Activated naive CD4-positive, alpha-beta T cell (primary cell): ENCODE measurements around the gene DEXI.
"Not testable (repeated sequence)": the region's sequence is repeated elsewhere in the genome, so short reads cannot be mapped to it uniquely, and the experiment has no call there.

Experiments used
- DNase-seq, 4 experiments: peaks; one replicate each; lab custom pipeline; 2025; lab: John Stamatoyannopoulos, UW

The DEXI gene

DNA sequence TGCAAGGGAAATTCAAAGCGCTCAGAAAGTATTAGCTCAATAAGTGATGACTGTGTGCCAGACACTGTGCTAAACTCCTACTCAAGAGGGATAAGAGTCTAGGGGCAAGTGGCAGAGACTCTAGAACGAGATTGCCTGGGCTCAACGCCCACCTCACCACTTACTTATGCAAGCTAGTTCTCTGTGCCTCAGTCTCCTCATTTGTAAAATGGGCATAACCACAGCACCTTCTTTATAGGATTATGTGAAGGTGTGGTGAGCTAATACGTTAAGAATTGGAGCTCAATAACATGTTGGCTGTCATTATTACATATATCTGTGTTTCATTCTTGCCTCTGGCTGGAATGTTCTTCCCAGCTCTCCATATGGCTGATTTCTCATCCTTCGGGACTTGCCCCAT lies 15.4 kb downstream of the DEXI start:
- no peak for DNase-seq

DNA sequence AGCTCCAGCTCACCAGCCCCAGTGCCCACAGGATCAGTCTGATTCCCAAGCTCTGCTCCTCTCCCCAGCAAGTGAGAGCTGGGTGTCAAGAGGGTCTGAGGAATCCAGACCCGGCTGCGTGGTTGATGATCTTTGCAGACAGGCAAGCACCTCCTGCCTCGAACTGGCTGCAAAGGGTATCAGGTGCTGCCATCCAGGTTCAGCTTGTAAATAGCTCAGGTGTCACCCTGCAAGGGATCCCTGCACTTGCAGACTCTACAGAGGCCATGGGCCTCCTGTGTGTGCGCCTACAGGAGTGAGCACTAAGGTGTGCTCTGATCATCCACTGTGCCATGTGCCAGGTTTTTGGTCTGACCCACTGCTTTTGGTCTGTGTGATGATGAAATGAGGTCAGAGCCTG lies 16.2 kb downstream of the DEXI start:
- no peak for DNase-seq

- DNase-seq, result not testable (repeated sequence)
Observed at GRCh38 chr16:10925285-10925684, 17.0 kb downstream of the DEXI start.

GRCh38 chr16:10923650-10924214 lies 18.5 kb downstream of the DEXI start:
- DNase-seq, result no peak

GRCh38 chr16:10923146-10923649 lies 19.1 kb downstream of the DEXI start:
- DNase-seq, result no peak

GRCh38 chr16:10922328-10923145 lies 19.7 kb downstream of the DEXI start:
- no peak for DNase-seq

DNA sequence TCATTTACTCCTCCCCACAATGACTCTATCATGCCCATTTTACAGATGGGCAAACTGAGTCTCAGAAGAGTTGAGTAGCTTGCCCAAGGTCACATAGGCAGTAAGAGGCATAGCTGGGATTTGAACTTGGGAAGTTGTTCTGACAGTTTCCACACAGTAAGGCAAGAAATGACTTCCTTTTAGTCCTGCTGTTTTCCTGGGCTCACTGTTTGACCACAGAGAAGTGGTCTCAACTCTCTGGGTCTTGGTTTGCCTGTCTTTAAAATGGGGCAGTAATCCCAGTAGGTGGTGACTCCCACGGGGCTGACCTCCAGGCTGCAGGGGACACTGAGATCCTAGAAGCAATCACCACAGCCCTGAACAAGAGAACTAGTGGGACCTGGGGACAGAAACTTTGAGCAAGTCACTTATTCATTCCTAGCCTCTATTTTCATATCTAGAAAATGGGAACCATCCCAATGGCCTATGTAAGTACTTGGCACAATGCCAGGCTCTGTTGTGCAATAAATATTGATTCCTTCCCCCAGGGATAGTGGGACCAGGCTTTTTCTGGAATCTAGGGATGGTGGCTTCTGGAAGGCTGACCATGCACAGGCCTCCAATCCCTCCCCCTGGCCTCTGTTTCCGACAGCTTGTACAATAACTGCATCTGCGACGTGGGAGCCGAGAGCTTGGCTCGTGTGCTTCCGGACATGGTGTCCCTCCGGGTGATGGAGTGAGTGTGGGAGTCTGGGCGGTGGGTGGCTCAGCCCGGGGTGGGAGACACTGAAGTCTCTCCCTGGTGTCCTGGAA lies 20.5 kb downstream of the DEXI start:
- no peak for DNase-seq

- DNase-seq, result no peak
Observed at GRCh38 chr16:10920726-10921427, 21.4 kb downstream of the DEXI start.

- DNase-seq, result no peak
Observed at GRCh38 chr16:10919003-10919351, 23.3 kb downstream of the DEXI start.

- peak; percentile 29 to 65 (median 53) for DNase-seq
Observed at GRCh38 chr16:10918294-10919002, 23.8 kb downstream of the DEXI start.

GRCh38 chr16:10916534-10916933 lies 25.7 kb downstream of the DEXI start:
- no peak for DNase-seq

GRCh38 chr16:10911267-10911666 lies 31.0 kb downstream of the DEXI start:
- DNase-seq, result no peak

GRCh38 chr16:10907757-10908045 lies 34.6 kb downstream of the DEXI start:
- no peak for DNase-seq

- no peak for DNase-seq
Observed at GRCh38 chr16:10906914-10907756, 35.1 kb downstream of the DEXI start.

DNA sequence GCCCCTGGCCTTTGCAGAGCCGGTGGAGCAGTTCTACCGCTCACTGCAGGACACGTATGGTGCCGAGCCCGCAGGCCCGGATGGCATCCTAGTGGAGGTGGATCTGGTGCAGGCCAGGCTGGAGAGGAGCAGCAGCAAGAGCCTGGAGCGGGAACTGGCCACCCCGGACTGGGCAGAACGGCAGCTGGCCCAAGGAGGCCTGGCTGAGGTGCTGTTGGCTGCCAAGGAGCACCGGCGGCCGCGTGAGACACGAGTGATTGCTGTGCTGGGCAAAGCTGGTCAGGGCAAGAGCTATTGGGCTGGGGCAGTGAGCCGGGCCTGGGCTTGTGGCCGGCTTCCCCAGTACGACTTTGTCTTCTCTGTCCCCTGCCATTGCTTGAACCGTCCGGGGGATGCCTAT lies 35.8 kb downstream of the DEXI start:
- DNase-seq, result no peak

GRCh38 chr16:10902999-10903398 lies 39.3 kb downstream of the DEXI start:
- no peak for DNase-seq

DNA sequence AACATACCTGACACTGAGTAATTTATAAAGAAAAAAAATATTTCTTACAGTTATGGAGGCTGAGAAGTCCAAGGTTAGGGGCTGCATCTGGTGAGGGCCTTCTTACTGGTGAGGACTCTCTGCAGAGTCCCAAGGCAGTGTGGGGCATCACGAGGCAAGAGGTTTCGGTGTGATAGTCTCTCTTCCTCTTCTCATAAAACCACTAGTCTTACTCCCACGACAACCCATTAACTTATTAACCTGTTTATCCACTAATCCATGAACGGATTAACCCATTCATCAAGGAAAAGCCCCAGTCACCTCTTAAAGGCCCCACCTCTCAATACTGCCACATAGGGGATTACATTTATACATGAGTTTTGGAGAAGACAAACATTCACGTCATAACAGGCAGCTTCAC lies 45.1 kb downstream of the DEXI start:
- no peak for DNase-seq

- no peak for DNase-seq
Observed at GRCh38 chr16:10896723-10897122, 45.5 kb downstream of the DEXI start.

GRCh38 chr16:10896165-10896564 lies 46.1 kb downstream of the DEXI start:
- DNase-seq, result no peak

DNA sequence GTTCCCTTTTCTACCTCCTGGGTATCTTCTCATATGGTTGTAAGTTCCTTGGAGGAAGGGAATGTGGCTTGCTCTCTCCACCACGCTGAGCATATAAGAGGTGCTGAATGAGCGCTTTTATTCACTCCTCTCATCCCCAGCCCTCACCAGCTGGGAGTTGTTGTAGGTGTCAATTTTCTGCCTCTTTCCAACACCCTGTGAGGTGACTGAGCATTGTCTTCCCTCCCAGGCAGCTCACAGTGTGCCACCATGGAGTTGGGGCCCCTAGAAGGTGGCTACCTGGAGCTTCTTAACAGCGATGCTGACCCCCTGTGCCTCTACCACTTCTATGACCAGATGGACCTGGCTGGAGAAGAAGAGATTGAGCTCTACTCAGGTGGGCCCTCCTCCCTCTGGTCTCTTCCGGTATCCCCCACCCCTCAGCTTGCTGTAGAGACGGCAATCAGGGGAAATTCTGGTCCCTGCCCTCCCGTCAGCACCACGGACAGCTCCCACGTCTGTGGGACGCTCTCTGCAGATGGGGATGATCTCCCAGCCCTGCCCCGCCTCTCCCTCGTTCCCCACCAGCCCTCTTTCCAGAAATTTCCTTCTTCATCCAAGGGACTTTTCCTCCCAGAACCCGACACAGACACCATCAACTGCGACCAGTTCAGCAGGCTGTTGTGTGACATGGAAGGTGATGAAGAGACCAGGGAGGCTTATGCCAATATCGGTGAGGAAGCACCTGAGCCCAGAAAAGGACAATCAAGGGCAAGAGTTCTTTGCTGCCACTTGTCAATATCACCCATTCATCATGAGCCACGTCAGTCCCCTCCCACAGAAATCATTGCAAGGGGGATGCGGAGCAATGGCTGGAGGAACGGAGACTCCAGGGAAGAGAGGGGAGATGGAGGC lies 47.0 kb downstream of the DEXI start:
- no peak for DNase-seq
